ENCODE data around the gene USF3.

The USF3 gene

GRCh38 chr3:113698213-113698742 lies 1.8 kb upstream of the USF3 start:
- no peak for DNase-seq (ENCODE audit: low read depth)

- no peak for DNase-seq (ENCODE audit: low read depth)
Observed at GRCh38 chr3:113697500-113698090, 1.2 kb upstream of the USF3 start.

GRCh38 chr3:113696658-113697499 lies 437 bp upstream of the USF3 start:
- peak; percentile 98 for DNase-seq (ENCODE audit: low read depth)

DNA sequence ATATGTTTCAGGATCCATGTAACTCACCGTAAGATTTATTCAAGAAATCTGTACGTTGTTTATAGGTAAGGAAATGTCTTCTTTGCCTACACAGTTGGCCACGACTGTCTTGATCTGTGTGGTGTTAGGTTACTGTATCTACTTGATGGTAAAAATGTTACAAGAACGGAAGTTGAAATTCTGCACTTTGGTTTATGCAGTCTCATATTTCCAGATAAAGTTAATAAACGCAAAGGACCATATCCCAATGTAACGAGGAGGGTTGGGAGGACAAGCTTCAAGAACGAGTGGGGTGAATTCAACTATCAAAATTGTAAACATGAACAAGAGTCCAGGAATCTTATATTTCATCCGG lies 1.0 kb downstream of the USF3 start:
- no peak for DNase-seq (ENCODE audit: low read depth)

GRCh38 chr3:113690482-113690881 lies 6.0 kb downstream of the USF3 start:
- DNase-seq (ENCODE audit: low read depth), result no peak

GRCh38 chr3:113685956-113686721 lies 10.3 kb downstream of the USF3 start:
- DNase-seq (ENCODE audit: low read depth), result peak; percentile 58

DNA sequence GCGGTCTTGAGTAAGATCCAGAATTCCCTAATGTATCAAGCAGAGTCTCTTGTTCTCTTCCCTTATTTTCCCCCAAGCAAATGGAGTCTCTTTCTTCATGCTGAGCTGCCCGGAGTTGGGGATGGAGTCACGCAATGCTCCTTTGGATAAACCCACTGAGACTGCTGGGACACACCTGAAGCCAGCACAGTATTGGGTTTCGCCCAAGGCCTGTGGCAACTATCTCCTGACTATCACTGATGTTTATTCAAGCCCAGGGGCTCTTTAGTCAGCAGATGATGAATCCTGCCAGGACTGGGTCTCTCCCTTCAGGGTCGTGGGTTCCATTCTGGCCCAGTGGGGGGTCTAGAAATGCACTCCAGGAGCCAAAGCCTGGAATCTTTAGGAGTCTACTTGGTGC lies 11.3 kb downstream of the USF3 start:
- DNase-seq (ENCODE audit: low read depth), result no peak

GRCh38 chr3:113684271-113684819 lies 12.1 kb downstream of the USF3 start:
- DNase-seq (ENCODE audit: low read depth), result no peak

GRCh38 chr3:113678773-113679172 lies 17.7 kb downstream of the USF3 start:
- DNase-seq (ENCODE audit: low read depth), result no peak

DNA sequence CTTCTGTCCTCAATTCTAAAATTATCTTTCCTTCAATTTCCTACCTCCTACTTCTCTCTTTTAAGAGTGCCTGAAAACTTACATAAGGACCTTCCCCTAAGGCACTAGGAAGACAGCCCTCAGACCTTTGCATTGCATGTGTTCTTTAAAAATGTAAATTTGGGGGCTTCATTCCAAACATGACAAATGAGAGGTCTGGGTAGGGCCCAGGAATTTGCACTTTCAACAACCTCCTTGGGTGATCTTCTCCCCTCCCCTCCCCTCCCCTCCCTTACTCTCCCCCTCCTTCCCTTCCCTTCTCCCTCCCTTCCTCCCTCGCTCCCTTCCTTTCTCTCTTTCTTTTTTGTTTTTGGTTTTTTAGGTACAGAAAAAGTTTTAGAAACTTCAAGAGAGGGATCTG lies 18.7 kb downstream of the USF3 start:
- no peak for DNase-seq (ENCODE audit: low read depth)

GRCh38 chr3:113676261-113676660 lies 20.2 kb downstream of the USF3 start:
- no peak for DNase-seq (ENCODE audit: low read depth)

DNA sequence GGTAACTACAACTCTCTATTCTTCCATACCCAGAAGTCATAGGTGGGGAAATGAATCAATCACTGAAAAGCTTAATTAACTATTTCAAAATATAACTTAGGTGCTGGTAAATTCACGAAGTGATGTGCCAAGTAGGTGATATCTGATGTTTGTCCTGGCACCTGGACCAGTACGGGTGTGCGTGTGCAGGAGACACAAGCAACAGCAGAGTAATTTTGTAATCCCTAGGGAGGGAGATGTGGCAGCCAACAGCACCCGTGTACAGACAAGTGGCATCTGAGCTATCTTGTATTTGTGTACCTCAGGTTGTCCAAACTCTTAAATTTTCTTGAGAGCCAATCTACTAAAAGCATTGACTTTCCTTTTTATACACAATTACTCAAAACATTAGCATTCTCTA lies 22.8 kb downstream of the USF3 start:
- no peak for DNase-seq (ENCODE audit: low read depth)

- DNase-seq (ENCODE audit: low read depth), result peak; percentile 16
Observed at GRCh38 chr3:113668015-113668414, 28.4 kb downstream of the USF3 start.

DNA sequence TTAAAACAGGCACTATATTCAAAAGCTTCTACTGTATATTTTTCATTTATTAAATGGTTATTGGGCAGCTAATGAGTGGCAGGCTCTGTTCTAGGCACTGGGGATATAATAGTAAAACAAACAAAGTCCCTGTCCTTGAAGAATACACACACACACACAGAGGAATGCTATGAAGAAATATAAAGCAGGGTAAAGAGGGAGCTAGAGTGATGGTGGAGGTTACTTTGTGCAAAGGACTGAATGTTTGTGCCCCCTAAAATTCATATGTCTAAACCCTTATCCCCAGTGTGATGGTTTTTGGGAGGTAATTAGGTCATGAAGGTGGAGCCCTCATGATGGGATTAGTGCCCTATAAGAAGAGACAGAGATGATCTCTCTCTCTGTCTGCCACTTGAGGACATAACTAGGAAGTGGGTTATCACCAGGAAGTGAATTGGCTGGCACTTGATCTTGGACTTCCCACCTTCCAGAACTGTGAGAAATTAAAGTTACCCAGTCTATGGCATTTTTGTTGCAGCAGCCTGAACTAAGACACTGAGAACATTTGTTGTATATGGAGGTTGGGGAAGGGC lies 31.8 kb downstream of the USF3 start:
- DNase-seq (ENCODE audit: low read depth), result no peak

- no peak for DNase-seq (ENCODE audit: low read depth)
Observed at GRCh38 chr3:113663761-113664160, 32.7 kb downstream of the USF3 start.

- no peak for DNase-seq (ENCODE audit: low read depth)
Observed at GRCh38 chr3:113663324-113663750, 33.1 kb downstream of the USF3 start.

GRCh38 chr3:113662824-113663223 lies 33.6 kb downstream of the USF3 start:
- DNase-seq (ENCODE audit: low read depth), result no peak

DNA sequence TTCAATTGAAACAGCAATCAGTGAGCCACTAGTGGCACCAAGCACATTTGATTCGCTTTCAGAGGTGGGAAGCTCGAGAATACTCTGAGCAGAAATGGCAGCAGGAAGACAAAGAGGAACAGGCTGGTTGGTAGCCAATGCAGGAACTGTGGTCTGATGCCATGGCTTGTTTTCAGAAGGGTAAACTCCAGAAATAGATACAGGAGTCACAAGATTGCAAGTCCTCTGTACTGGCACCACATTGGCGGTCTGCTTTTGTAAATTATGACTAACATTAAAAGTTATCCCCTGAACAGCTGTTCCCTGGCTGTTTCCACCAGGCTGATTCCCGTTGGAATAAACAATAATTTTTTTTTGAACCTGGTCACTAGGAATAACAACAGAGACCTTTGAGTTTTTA lies 35.5 kb downstream of the USF3 start:
- DNase-seq (ENCODE audit: low read depth), result no peak

GRCh38 chr3:113660458-113660857 lies 36.0 kb downstream of the USF3 start:
- DNase-seq (ENCODE audit: low read depth), result no peak

DNA sequence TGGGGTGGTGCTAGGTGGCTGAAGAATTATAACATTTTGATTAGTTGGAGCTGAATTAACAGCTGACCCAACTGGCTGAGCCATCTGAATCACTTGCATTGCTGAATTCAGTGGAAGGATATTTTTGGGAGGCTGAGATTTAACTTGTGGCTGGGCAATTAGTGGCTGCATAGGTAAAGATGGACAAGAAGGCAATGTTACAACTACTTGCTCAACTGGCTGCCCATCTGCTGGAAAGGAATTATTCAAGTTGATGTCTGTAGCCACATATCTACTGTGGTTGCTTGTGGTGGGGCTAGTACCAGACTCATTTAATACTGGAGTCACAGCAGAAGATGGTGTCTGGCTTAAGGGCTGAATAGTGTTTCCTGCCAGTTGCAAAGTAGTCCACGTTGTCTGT lies 36.4 kb downstream of the USF3 start:
- DNase-seq (ENCODE audit: low read depth), result no peak

GRCh38 chr3:113659101-113659541 lies 37.3 kb downstream of the USF3 start:
- DNase-seq (ENCODE audit: low read depth), result no peak

DNA sequence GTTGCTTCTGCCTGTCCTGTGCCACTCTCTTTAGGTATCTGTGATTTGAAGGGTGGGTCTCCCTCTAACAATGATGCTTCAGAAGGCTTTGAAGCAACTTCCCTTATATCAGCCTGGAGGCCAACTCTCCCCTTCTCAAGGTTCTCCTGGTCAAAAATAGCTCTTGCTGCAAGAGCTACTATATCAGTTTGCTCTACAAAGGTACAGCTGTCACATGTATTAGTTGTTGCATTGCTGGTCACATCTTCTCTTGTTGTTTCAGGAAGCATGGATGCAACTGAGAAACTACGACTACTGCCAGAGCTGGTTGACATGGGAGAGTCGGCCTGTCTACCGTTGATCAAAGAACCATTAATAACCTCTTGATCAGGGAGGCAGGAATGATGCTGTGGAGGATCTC lies 38.3 kb downstream of the USF3 start:
- DNase-seq (ENCODE audit: low read depth), result no peak
